ENCODE data around the gene SCFD2. TPM values are rescaled to one million over a fixed set of nuclear protein-coding genes. Genes with fewer than 3 reads are reported as not detected.
A peak's percentile ranks its signal among the peaks of the same experiment; 100 is the strongest.

SCFD2 gene
- polyA plus RNA-seq, 3 donors = 5.4 to 9.4 (median 6.7) TPM

GRCh38 chr4:53194727-53195126 lies 171.1 kb downstream of the SCFD2 start:
- Mint-ChIP-seq H3K9me3 (no peaks in the 10 kb centered on the region), H3K4me3 (no peak overlapping the region), H3K36me3 (no peaks in the 10 kb centered on the region), H3K4me1 (no peaks in the 10 kb centered on the region), H3K27ac (peak overlapping the region in 1 of 7 donors; percentile 4), H3K27me3 (ENCODE audit: low read depth in 3 of 3) (peaks cover 0 to 2% (median 0%) of the 10 kb centered on the region in 3 donors)
- no peak for DNase-seq
- no peaks in the 10 kb centered on the region for H3K36me3 ChIP-seq (replicated peaks in 1 of 2; ENCODE audit: control insufficient read depth in 1 of 2, insufficient read depth in 2 of 2, low read length in 2 of 2)
- H3K27me3 ChIP-seq (ENCODE audit: control insufficient read depth in 2 of 2, insufficient read depth in 2 of 2, low read length in 2 of 2) = no peaks in the 10 kb centered on the region
- H3K4me1 ChIP-seq (ENCODE audit: control insufficient read depth in 1 of 2, insufficient read depth in 2 of 2, low read length in 2 of 2) = no peaks in the 10 kb centered on the region
- H3K9me3 ChIP-seq (replicated peaks in 1 of 2; ENCODE audit: control insufficient read depth in 1 of 2, insufficient read depth in 1 of 2, low read length in 2 of 2) = no peaks in the 10 kb centered on the region
- H3K4me2 ChIP-seq (replicated peaks; ENCODE audit: extremely low read depth, low read length, poor library complexity, severe bottlenecking) = no peak overlapping the region
- H3K27ac ChIP-seq (ENCODE audit: low read depth in 1 of 2, low read length in 2 of 2) = no peak overlapping the region
- TF ChIP-seq CTCF (IDR thresholded peaks at IDR 0.05) = no peak
- H3K9ac ChIP-seq (ENCODE audit: insufficient read depth, low read length, poor library complexity, severe bottlenecking) = no peak overlapping the region
- intact Hi-C loops (cut with micrococcal nuclease) = loop anchor here (5.0 to 10.0 kb wide), 2 partner anchors 610 to 1038 kb away; no protein-coding TSS in a partner anchor
- H3K79me2 ChIP-seq (ENCODE audit: insufficient read depth, low read length) = no peaks in the 10 kb centered on the region
- WGBS (ENCODE audit: insufficient coverage) = 92% methylated on average over 2 of the region's 5 CpGs
- H4K20me1 ChIP-seq (ENCODE audit: insufficient read depth, low read length) = no peaks in the 10 kb centered on the region
- no peak overlapping the region for H3K4me3 ChIP-seq (replicated peaks in 1 of 3; ENCODE audit: low read depth in 2 of 3, low read length in 3 of 3)
- no peak overlapping the region for H2AFZ ChIP-seq (ENCODE audit: insufficient read depth, low read depth, low read length, poor library complexity, severe bottlenecking)

GRCh38 chr4:53193111-53193510 lies 172.8 kb downstream of the SCFD2 start:
- Mint-ChIP-seq H3K4me3 (no peak overlapping the region), H3K4me1 (no peaks in the 10 kb centered on the region), H3K36me3 (no peaks in the 10 kb centered on the region), H3K27ac (no peak overlapping the region), H3K27me3 (ENCODE audit: low read depth in 3 of 3) (peaks cover 0 to 2% (median 0%) of the 10 kb centered on the region in 3 donors), H3K9me3 (no peaks in the 10 kb centered on the region)
- Histone ChIP-seq H3K4me1 (ENCODE audit: control insufficient read depth in 1 of 2, insufficient read depth in 2 of 2, low read length in 2 of 2) (no peaks in the 10 kb centered on the region), H3K79me2 (ENCODE audit: insufficient read depth, low read length) (no peaks in the 10 kb centered on the region), H3K36me3 (replicated peaks in 1 of 2; ENCODE audit: control insufficient read depth in 1 of 2, insufficient read depth in 2 of 2, low read length in 2 of 2) (no peaks in the 10 kb centered on the region), H3K9ac (ENCODE audit: insufficient read depth, low read length, poor library complexity, severe bottlenecking) (no peak overlapping the region), H2AFZ (ENCODE audit: insufficient read depth, low read depth, low read length, poor library complexity, severe bottlenecking) (no peak overlapping the region), H3K27ac (ENCODE audit: low read depth in 1 of 2, low read length in 2 of 2) (no peak overlapping the region), H3K27me3 (ENCODE audit: control insufficient read depth in 2 of 2, insufficient read depth in 2 of 2, low read length in 2 of 2) (no peaks in the 10 kb centered on the region), H3K9me3 (replicated peaks in 1 of 2; ENCODE audit: control insufficient read depth in 1 of 2, insufficient read depth in 1 of 2, low read length in 2 of 2) (no peaks in the 10 kb centered on the region), H3K4me2 (replicated peaks; ENCODE audit: extremely low read depth, low read length, poor library complexity, severe bottlenecking) (no peak overlapping the region), H3K4me3 (replicated peaks in 1 of 3; ENCODE audit: low read depth in 2 of 3, low read length in 3 of 3) (no peak overlapping the region), H4K20me1 (ENCODE audit: insufficient read depth, low read length) (no peaks in the 10 kb centered on the region)
- WGBS (ENCODE audit: insufficient coverage) = no CpG with 5 or more reads among the region's 1 CpG
- TF ChIP-seq CTCF (IDR thresholded peaks at IDR 0.05) = no peak
- no peak for DNase-seq
- intact Hi-C loops (cut with micrococcal nuclease) = loop anchor here in 1 of 2 donors (10.0 kb wide), 1 partner anchor 612 kb away; no protein-coding TSS in a partner anchor
